Activated T-cell treated with anti-CD3 and anti-CD28 coated beads, Interleukin-2, amount 50 U/mL, for 4 hours (primary cell): ENCODE measurements around the gene PRSS27. TPM values are rescaled to one million over a fixed set of nuclear protein-coding genes. Genes with fewer than 3 reads are reported as not detected.
"Not testable (repeated sequence)": the region's sequence is repeated elsewhere in the genome, so short reads cannot be mapped to it uniquely, and the experiment has no call there.

ENCODE experiments used
- ATAC-seq, 2 donors: fragments of 200-7000 bp; cut with Tn5 transposase; one replicate each; pipeline ENCODE4 v1.10.0; 2021
- DNase-seq: peaks from one replicate; pipeline ENCODE4 v3.0.0-alpha.2; 2020
- H3K27me3 Mint-ChIP-seq: one replicate; pipeline ENCODE4 v1.8.0; 2021; ENCODE audit warnings: low read depth, mixed read lengths
- H3K36me3 Mint-ChIP-seq: one replicate; pipeline ENCODE4 v1.8.0; 2022; ENCODE audit warnings: mixed read lengths; ENCODE audit not compliant: insufficient read depth
- H3K4me1 Mint-ChIP-seq: one replicate; pipeline ENCODE4 v1.8.0; 2021; ENCODE audit warnings: low read depth, mixed read lengths
- H3K4me3 Mint-ChIP-seq: one replicate; pipeline ENCODE4 v1.8.0; 2021; ENCODE audit warnings: mild to moderate bottlenecking, moderate library complexity, mixed read lengths
- H3K9me3 Mint-ChIP-seq: one replicate; pipeline ENCODE4 v1.8.0; 2021; ENCODE audit warnings: mixed read lengths
- total RNA-seq, 3 donors: library from RNA; stranded (reverse); gene quantifications; one replicate each; pipeline ENCODE4 v1.2.1, GENCODE V29; 2021

Gene PRSS27
- total RNA-seq, 3 donors from 2014 or later: 0.76 to 1.2 (median 0.84) TPM

DNA sequence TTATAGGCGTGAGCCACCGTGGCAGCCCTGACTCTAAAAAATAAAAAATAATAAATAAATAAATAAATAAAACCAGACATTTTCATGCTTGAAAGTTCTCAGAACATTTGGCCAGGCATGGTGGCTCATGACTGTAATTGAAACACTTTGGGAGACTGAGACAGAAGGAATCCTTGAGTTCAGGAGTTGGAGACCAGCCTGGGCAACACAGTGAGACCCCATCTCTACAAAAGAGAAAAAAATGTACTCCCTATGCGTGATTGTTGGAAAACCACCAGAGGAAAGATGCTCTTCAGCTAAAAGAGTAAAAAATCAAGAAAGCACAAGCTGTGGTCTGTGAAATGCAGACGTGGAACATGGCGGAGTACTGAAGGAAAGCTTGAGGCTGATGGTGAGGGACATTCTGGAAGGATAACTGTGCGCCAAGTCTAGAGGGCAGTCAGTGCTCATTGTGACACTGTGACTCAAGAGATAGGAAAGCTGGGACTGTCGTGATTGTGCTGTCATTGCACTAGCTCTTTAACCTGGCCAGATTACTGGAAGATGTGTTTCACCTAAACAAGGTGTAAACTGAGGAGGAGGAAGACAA, 4.2 kb upstream of the PRSS27 start:
- DNase-seq: no peak
- Mint-ChIP-seq H3K27me3 (peaks cover 11% of the 10 kb centered on the region), H3K4me3 (no peak overlapping the region), H3K36me3 (no peaks in the 10 kb centered on the region), H3K4me1 (peaks cover 3% of the 10 kb centered on the region), H3K9me3 (no peaks in the 10 kb centered on the region)
- ATAC-seq: no peak

DNA sequence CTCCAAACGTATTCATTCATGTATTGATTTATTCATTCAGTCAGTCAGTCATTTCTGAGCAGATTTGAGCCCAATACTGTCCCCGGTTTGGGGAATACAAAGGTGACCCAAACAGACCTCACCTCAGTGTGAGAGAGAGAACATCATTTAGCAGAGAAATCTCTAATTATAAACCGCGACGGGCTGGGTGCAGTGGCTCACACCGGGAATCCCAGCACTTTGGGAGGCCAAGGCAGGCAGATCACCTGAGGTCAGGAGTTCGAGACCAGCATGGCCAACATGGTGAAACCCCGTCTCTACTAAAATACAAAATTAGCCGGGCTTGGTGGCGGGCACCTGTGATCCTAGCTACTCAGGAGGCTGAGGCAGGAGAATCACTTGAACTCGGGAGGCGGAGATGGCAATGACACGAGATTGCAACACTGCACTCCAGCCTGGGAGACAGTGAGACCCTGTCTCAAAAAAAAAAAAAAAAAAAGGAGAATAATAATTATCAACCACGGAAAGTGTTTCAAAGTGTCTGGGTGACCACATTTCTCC, 1.7 kb upstream of the PRSS27 start:
- H3K36me3 Mint-ChIP-seq, H3K9me3 Mint-ChIP-seq, DNase-seq, H3K4me1 Mint-ChIP-seq, ATAC-seq: not testable (repeated sequence)
- peaks cover 11% of the 10 kb centered on the region for H3K27me3 Mint-ChIP-seq
- peak overlapping the region; percentile 68 for H3K4me3 Mint-ChIP-seq

DNA sequence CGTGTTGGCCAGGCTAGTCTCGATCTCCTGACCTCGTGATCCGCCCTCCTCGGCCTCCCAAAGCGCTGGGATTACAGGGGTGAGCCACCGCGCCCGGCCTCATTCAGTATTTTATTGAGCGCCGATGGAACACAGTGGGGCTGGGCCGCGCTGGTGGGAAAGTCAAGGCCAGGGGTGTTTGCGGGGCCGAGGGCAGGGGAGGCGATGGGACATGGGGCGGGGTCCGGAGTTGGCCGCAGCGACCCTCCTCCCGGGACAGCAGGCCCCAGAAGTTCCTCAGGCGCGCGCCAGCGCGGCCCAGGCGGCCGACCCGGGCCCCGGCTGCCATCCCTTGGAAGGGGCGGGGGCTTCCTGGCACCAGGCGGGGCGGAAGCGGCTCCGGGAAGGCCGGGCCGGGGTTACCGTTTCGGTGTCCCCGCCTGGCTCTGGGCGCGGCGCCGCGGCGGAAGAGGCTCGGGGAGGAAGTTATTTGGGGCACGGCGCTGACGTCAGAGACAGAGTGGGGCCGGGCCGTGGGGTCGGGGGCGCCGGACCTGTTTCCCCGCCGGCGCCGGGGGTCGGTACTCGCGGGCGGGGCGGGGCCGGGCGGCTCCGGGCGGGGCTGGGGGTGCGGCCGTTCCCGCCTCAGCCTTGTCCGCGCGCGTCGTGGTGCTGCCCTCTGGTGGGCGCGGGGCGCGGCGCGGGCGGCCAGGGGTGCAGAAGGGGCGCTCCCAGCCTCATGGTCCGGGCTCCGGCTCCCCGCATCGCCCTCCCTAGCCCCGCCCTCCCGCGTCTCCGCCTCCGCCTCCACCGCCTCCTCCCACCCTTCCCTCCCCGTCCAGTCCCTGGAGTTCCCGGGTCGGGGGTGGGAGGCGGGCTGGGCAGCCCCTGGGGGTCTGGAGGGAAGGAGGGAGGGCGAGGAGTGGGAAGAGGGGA, 952 bp upstream of the PRSS27 start:
- H3K9me3 Mint-ChIP-seq: no peaks in the 10 kb centered on the region
- H3K36me3 Mint-ChIP-seq: no peaks in the 10 kb centered on the region
- peaks cover under 1% of the 10 kb centered on the region for H3K4me1 Mint-ChIP-seq
- peak; percentile 94 for ATAC-seq
- DNase-seq: peak; percentile 78
- peak overlapping the region; percentile 78 for H3K4me3 Mint-ChIP-seq
- H3K27me3 Mint-ChIP-seq: peaks cover 11% of the 10 kb centered on the region

DNA sequence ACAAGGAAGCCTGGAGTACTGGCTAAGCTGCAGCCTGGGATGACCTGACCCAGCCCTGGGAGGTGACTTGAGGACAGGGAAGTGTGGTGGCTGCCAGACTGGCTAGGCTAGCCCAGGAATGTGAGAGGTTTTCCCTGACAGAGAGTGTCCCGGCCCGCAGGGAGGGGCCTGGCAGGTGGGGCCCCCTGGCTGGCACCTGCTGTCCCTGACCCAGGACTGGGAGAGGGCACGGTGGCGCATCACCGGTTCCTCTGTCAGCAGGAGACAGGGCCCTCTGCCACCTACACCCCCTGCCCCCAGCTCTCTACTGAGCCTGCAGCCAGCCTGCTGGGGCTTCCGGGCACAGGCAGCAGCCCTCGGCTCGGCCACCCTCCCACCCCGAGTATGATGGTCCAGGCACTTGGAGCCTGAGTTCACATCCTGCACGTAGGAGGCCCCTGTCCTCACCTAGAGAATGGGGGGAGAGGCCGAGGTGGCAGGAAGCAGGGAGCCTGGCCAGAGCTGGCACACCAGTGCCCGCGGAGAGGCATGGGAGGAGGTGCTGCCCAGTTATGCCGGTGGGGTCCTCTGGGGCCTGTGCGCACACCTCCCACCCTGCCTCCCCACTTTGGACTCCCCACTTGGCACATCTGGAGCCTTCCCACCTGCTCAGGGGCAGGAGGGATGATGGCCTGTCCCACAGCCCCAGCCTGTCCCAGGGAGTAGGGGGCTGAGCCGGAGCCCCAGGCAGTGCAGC, 528 bp downstream of the PRSS27 start:
- Mint-ChIP-seq H3K4me3 (no peak overlapping the region), H3K27me3 (peaks cover 5% of the 10 kb centered on the region)
- no peak for ATAC-seq

DNA sequence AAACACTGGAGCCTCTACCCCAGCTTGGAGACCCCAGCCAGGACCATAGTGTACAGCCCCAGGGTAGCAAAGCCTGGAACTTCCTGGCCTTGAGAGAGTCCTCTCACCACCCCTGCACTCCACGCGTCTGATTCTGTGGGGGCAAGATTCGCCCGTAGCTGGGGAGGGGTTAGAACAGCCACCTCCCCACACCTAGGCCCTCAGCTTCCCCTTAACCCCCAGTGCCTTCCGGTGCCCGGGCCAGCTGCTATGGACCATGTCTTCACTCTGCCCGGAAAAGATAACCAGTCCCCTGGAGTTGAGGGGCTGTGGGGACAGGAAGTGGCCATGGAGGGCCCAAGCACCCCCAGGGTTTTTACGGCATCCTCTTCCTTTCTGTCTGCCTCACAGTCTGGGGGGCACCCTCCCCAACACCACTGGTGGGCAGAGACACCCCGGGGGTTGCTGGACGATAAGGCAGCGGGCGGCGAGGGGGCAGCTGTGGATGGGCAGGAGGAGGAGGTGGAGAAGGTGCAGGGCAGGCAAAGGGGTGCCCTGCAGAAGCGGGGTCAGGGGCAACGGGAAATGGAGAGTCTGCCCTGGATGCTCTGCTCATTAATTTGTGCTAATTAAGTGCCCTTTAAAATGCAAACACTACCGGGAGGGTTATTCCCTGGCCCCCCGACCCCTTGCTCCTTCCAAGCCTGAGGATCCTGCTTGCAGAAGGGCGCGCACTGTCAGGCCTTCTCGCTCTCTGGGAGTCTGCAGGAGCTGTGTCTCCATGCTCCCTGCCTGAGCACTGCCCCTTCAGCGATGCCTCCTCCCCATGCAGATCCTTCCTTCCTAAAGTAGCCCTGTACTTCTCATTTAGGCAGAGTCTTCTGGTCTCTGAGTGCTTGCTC, 2.4 kb downstream of the PRSS27 start:
- Mint-ChIP-seq H3K9me3 (no peaks in the 10 kb centered on the region), H3K4me1 (peaks cover 7% of the 10 kb centered on the region), H3K36me3 (no peaks in the 10 kb centered on the region), H3K4me3 (no peak overlapping the region), H3K27me3 (no peaks in the 10 kb centered on the region)
- no peak for DNase-seq
- ATAC-seq: no peak

More for the DNA sequence above, 528 bp downstream of the PRSS27 start:
- no peaks in the 10 kb centered on the region for H3K9me3 Mint-ChIP-seq
- peaks cover 7% of the 10 kb centered on the region for H3K4me1 Mint-ChIP-seq
- H3K36me3 Mint-ChIP-seq: no peaks in the 10 kb centered on the region
- DNase-seq: no peak

DNA sequence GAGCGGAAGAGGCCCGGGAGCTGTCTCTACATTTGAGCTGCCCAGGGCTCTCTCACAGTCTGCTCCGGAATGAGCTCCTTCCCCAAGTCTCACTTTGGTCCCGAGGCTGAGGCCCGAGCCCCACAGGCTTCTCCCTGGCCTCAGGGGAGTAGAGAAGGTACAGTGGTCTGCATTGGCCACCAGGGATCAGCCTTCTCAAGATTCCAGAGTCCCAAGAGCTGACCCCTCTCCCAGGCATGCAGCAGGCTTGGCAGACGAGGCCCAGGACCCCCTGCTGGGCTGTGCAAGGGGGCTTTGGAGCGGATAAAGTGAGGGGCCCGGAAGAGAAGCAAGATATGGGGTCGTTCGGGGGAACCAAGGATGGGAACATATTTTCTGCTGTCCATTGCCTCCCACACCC, 3.1 kb downstream of the PRSS27 start:
- Mint-ChIP-seq H3K9me3 (no peaks in the 10 kb centered on the region), H3K4me3 (no peak overlapping the region), H3K36me3 (no peaks in the 10 kb centered on the region), H3K4me1 (peaks cover 7% of the 10 kb centered on the region), H3K27me3 (no peaks in the 10 kb centered on the region)
- ATAC-seq (no peak), DNase-seq (no peak)

DNA sequence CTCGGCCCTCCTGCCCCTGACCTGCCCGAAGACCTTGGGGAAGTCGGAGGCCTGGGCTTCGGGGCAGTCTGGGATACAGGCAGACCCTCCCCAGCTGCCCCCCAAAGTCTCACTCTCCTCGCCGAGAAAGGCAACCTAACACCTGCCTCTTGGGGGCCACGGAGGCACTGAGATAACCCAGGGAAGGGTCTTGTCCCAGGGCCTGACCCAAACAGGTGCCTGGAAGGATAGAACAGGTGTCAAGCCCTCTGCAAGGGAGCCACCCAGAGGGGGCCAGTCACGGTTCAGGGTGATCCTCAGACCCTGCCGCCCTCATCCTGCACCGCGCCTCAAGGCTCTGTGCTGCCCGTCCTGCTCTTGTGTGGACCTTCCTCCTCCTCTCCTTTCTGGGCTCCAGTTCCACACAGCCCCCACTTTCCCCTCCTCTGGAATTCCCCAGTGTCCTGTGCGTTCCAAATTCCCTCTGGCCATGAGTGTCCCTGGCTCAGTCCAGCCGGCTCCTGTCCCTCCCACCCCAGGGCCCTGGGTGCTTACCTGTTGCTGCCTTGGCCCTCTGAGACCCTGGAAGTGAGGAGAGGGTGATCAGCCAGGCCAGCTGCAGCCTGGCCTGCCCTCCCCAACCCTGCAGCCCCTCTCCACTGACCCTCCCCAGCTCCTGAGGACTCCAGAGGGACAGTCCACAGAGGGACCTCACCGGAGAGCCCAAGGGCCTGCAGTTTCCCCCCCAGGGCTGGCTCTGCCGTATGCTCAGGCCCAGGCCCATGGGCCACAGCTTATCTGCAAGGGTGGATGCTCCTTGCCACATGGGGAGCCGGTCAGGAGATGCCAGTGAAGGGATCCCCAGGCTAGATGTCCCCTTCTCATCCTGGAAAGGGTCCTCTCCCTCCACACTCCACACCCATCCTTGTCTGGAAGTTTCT, 3.8 kb downstream of the PRSS27 start:
- DNase-seq: no peak
- Mint-ChIP-seq H3K4me1 (peaks cover 7% of the 10 kb centered on the region), H3K36me3 (no peaks in the 10 kb centered on the region), H3K9me3 (no peaks in the 10 kb centered on the region), H3K27me3 (no peaks in the 10 kb centered on the region), H3K4me3 (peak overlapping the region; percentile 31)
- no peak for ATAC-seq

DNA sequence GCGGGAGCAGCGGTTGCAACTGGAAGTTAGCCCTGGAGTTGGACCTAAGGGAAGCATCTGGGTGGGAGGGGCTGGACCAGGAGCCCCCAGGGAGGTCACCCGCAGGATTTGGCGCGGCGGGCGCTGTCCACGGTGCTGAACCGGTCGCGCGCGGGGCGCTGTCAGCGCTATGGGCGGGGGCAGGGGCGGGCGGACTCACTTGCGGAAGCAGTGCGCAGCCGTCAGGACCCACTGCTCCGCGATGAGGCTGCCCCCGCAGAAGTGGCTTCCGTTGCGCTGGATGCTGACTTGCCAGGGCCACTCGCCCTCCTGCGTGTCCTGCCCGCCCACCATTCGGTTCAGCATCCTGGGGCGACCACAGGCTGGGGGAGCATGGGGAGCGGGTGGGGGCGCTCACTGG, 4.5 kb downstream of the PRSS27 start:
- no peaks in the 10 kb centered on the region for H3K36me3 Mint-ChIP-seq
- peaks cover 7% of the 10 kb centered on the region for H3K4me1 Mint-ChIP-seq
- H3K4me3 Mint-ChIP-seq: no peak overlapping the region
- ATAC-seq (peak; percentile 89 to 92), DNase-seq (peak; percentile 79)
- no peaks in the 10 kb centered on the region for H3K27me3 Mint-ChIP-seq
- H3K9me3 Mint-ChIP-seq: no peaks in the 10 kb centered on the region

DNA sequence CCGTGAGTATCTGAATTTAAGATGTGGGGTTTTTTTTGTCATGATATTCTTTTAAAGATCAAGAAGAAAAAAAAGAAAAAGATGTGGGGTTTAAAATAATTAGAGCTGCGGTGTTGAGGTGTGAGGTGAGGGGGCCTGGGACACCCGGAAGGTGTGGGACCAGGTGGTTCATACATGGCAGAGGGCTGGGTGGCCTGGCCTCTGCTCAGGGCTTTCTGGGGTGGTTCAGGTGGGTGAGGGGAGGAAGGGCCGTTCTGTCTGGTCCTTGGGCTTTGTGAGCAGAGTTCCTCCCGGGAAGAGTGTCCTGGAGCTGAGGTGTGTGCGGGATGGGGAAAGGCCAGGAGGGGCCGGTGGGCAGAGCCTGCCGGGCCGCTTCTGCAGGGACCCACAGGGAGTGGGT, 5.0 kb downstream of the PRSS27 start:
- no peak overlapping the region for H3K4me3 Mint-ChIP-seq
- no peaks in the 10 kb centered on the region for H3K9me3 Mint-ChIP-seq
- H3K36me3 Mint-ChIP-seq: no peaks in the 10 kb centered on the region
- DNase-seq: no peak
- H3K27me3 Mint-ChIP-seq: no peaks in the 10 kb centered on the region
- peaks cover 7% of the 10 kb centered on the region for H3K4me1 Mint-ChIP-seq
- no peak for ATAC-seq

DNA sequence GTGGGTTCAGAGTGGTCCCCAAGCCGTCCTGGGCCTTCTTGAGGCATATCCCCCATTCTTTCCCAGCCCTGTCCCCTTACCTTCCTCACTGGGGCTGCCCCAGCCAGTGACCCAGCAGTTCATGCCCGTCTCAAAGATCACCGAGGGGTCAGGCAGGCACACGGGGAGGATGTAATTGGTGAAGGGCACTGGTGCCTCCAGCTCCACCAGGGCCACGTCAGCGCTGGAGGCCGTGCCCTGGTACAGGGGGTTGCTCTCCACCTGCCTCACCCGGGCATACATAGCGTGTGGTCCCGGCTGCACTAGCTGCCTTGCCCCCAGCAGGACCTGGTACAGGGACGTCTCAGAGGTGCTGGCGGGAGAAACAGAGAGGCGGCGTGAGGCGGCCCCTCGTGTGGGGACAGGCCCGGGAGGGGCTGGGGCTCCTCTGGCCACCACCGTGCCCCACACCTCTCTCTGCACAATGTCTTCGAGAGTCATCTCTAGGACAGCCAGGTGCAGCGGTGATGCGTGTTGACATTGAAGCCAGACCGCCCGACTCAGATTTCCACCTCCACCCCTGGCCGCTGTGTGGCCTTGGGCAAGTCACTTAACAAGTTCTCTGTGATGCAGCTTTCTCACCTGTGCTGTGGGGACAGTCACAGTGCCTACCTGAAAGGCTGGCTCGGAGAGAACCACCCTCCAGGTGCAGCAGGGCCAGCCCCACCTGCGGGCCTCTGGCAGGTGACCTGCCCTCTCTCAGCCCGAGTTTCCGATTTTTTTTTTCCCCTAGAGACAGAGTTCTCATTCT, 5.8 kb downstream of the PRSS27 start:
- peaks cover 7% of the 10 kb centered on the region for H3K4me1 Mint-ChIP-seq
- no peaks in the 10 kb centered on the region for H3K36me3 Mint-ChIP-seq
- DNase-seq: no peak
- ATAC-seq: no peak
- no peaks in the 10 kb centered on the region for H3K27me3 Mint-ChIP-seq
- no peaks in the 10 kb centered on the region for H3K9me3 Mint-ChIP-seq
- no peak overlapping the region for H3K4me3 Mint-ChIP-seq

DNA sequence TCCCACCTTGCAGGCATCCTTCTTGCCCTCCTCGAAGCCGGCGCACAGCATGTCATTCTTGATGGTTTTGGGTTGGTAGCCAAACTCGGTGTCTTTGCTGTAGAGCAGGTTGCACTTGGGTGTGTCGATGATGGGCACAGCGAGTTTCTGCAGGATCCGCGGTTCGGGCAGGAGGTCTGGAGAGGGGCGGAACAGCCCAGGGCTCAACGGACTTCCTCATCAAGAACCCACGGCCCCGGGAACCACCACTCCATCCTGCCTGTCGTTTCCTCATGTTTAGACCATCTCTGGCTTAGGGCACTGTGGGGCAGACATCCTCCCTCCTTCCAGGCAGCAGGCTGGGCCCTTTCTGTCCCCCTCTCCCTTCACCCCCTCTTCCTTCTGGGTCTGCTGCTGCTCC, 6.5 kb downstream of the PRSS27 start:
- H3K27me3 Mint-ChIP-seq: no peaks in the 10 kb centered on the region
- H3K36me3 Mint-ChIP-seq: no peaks in the 10 kb centered on the region
- no peak for DNase-seq
- H3K9me3 Mint-ChIP-seq: no peaks in the 10 kb centered on the region
- no peak for ATAC-seq
- peaks cover 7% of the 10 kb centered on the region for H3K4me1 Mint-ChIP-seq
- H3K4me3 Mint-ChIP-seq: no peak overlapping the region

DNA sequence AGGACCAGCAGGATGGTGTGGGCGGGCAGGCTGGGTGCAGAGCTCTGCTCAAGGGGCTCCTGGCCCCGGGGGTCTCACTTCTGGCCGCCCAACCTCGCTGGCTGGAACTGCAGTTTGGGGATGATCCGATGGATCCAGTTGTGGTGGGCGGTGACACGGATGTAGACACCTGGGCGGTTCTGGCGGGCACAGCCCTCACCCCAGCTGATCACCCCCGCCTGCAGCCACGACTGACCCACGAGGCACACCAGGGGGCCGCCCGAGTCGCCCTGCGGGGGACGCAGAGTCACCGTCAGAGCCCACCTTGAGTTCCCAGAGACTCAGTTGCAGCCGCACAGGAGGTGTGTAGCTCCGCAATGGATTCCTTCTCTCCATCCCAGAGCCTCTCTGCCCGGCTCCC, 7.5 kb downstream of the PRSS27 start:
- peaks cover 2% of the 10 kb centered on the region for H3K36me3 Mint-ChIP-seq
- no peaks in the 10 kb centered on the region for H3K27me3 Mint-ChIP-seq
- ATAC-seq: no peak
- no peak for DNase-seq
- peaks cover 7% of the 10 kb centered on the region for H3K4me1 Mint-ChIP-seq
- no peak overlapping the region for H3K4me3 Mint-ChIP-seq
- H3K9me3 Mint-ChIP-seq: no peaks in the 10 kb centered on the region
